Lower lobe of right lung (tissue), 2 donors: ENCODE measurements around the gene IDNK. TPM values are rescaled to one million over a fixed set of nuclear protein-coding genes. Genes with fewer than 3 reads are reported as not detected.

Source experiments
- ATAC-seq, 2 donors: fragments of 200-7000 bp; cut with Tn5 transposase; one replicate each; pipeline ENCODE4 v1.9.1; 2020 to 2022; ENCODE audit warnings: mild to moderate bottlenecking in 2 of 2, moderate library complexity in 2 of 2
- DNase-seq: peaks from one replicate; pipeline ENCODE4 v3.0.0-alpha.2; 2020
- H3K27ac ChIP-seq: fragments of 200-600 bp; one replicate; pipeline ENCODE4 v1.8.0; 2022
- H3K27me3 ChIP-seq: fragments of 200-600 bp; one replicate; pipeline ENCODE4 v1.8.0; 2022; ENCODE audit warnings: low read depth
- H3K36me3 ChIP-seq: fragments of 200-600 bp; one replicate; pipeline ENCODE4 v1.8.0; 2022; ENCODE audit warnings: mild to moderate bottlenecking
- H3K4me1 ChIP-seq: fragments of 200-600 bp; one replicate; pipeline ENCODE4 v1.8.0; 2022
- H3K4me3 ChIP-seq: fragments of 200-600 bp; one replicate; pipeline ENCODE4 v1.8.0; 2022; ENCODE audit warnings: mild to moderate bottlenecking
- H3K9me3 ChIP-seq: fragments of 200-600 bp; one replicate; pipeline ENCODE4 v1.8.0; 2022
- intact Hi-C: fragments of 100-400 bp; cut with DNase I; formaldehyde crosslinking; loops from one replicate; pipeline ENCODE4 v1.11.0; 2022
- total RNA-seq: library from RNA; stranded (reverse); fragmentation: NEBNext Ultra II Directional; extraction: Animal tissue kit (Norgen Biotek cat#: 25700); gene quantifications from one replicate; pipeline ENCODE4 v1.2.1, GENCODE V29; 2021
- TF ChIP-seq, protein P1 (sequence below): fragments of 200-600 bp; IDR thresholded peaks from one replicate; pipeline ENCODE4 v1.8.0; 2022; ENCODE audit warnings: antibody characterized with exemption, mild to moderate bottlenecking
- donor health status: DM: no; HTN: yes; CAD: no; lungs with severe emphysema.

IDNK gene
- total RNA-seq, 1 donor from 2014 or later: 4.2 TPM

DNA sequence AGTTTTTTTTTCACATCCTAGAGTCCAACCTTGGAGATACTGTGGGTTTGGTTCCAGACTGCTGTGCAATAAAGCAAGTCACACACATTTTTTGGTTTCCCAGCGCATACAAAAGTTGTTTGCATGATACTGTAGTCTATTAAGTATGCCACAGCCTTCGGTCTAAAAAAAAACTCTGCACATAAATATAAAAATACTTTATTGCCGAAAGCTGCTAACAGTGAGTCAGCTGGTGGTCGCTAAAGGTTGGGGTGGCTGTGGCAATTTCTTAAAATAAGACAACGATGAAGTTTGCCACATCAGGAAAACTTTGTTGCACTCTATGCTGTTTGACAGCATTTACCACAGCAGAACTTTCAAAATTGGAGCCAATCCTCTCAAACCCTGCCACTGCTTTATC lies 47.4 kb downstream of the IDNK start:
- TF ChIP-seq, protein P1, sequence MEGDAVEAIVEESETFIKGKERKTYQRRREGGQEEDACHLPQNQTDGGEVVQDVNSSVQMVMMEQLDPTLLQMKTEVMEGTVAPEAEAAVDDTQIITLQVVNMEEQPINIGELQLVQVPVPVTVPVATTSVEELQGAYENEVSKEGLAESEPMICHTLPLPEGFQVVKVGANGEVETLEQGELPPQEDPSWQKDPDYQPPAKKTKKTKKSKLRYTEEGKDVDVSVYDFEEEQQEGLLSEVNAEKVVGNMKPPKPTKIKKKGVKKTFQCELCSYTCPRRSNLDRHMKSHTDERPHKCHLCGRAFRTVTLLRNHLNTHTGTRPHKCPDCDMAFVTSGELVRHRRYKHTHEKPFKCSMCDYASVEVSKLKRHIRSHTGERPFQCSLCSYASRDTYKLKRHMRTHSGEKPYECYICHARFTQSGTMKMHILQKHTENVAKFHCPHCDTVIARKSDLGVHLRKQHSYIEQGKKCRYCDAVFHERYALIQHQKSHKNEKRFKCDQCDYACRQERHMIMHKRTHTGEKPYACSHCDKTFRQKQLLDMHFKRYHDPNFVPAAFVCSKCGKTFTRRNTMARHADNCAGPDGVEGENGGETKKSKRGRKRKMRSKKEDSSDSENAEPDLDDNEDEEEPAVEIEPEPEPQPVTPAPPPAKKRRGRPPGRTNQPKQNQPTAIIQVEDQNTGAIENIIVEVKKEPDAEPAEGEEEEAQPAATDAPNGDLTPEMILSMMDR: no peak
- peaks cover 11% of the 10 kb centered on the region for H3K4me1 ChIP-seq
- DNase-seq (no peak), ATAC-seq (no peak)
- no peaks in the 10 kb centered on the region for H3K9me3 ChIP-seq
- intact Hi-C loops: no loop called here
- H3K4me3 ChIP-seq: no peak overlapping the region
- no peak overlapping the region for H3K27ac ChIP-seq
- H3K27me3 ChIP-seq: no peaks in the 10 kb centered on the region
- peaks cover 63% of the 10 kb centered on the region for H3K36me3 ChIP-seq

DNA sequence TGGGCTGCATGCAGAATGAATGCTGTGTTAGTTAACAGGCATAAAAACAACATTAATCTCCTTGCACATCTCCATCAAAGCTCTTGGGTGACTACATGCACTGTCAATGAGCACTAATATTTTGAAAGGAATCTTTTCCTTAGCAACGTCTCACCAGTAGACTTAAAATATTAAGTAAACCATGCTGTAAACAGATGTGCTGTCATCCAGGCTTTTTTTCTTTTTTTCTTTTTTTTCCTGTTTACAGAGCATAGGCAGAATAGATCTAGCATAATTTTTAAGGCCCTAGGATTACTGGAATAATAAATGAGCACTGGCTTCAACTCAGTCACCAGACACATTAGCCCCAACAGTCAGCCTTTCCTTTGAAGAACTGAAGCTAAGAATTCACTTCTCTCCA lies 48.5 kb downstream of the IDNK start:
- H3K4me1 ChIP-seq: peaks cover 2% of the 10 kb centered on the region
- H3K4me3 ChIP-seq: no peak overlapping the region
- no peak overlapping the region for H3K27ac ChIP-seq
- H3K9me3 ChIP-seq: no peaks in the 10 kb centered on the region
- ATAC-seq (no peak), DNase-seq (no peak)
- no peaks in the 10 kb centered on the region for H3K27me3 ChIP-seq
- intact Hi-C loops: no loop called here
- peaks cover 70% of the 10 kb centered on the region for H3K36me3 ChIP-seq
- TF ChIP-seq, protein P1: no peak

DNA sequence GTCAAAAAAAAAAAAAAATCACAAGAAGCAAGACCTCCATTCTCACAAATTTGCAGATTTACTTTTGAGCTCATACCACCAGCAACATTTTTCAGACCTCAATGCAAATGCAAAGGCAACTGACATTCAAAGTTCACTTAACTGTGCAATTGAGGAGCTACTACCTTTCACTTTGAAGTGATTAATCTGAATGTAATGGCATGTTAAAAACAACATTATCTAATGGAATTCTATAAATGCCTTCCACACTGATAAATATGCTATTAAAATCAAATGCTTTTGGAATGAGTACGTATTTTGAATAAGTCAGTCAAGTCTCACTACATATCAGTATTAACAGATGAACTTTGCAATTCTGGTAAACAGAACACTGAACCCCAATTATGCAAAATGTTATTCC lies 52.5 kb downstream of the IDNK start:
- TF ChIP-seq, protein P1: no peak

DNA sequence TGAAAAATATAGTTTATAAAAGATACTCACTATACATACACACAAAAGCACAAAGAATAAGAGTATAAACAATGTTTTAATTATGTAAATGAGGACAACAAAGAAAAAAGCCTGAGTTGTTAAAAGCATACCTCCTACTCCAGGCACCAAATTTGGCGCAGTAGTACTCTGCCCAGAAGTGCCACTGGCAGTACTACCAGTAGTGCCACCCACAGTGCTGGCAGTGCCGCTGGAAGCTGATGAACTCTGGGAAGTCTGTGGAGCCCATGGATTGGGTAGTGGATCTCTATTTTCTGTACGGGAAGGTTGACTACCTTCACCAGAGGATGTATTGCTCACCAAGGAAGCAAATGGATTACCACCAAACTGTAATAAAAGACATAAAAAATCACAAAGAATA lies 54.7 kb downstream of the IDNK start:
- Histone ChIP-seq H3K4me3 (no peak overlapping the region), H3K36me3 (peaks cover 87% of the 10 kb centered on the region), H3K9me3 (no peaks in the 10 kb centered on the region), H3K4me1 (peaks cover 5% of the 10 kb centered on the region), H3K27me3 (no peaks in the 10 kb centered on the region), H3K27ac (no peak overlapping the region)
- DNase-seq (no peak), ATAC-seq (no peak)
- TF ChIP-seq, protein P1: no peak
- intact Hi-C loops: no loop called here

More for the DNA sequence above, 52.5 kb downstream of the IDNK start:
- H3K27me3 ChIP-seq: no peaks in the 10 kb centered on the region
- H3K9me3 ChIP-seq: no peaks in the 10 kb centered on the region
- ATAC-seq (no peak), DNase-seq (no peak)
- intact Hi-C loops: no loop called here
- H3K4me3 ChIP-seq: no peak overlapping the region
- H3K36me3 ChIP-seq: peaks cover 86% of the 10 kb centered on the region
- no peak overlapping the region for H3K27ac ChIP-seq
- H3K4me1 ChIP-seq: no peaks in the 10 kb centered on the region

DNA sequence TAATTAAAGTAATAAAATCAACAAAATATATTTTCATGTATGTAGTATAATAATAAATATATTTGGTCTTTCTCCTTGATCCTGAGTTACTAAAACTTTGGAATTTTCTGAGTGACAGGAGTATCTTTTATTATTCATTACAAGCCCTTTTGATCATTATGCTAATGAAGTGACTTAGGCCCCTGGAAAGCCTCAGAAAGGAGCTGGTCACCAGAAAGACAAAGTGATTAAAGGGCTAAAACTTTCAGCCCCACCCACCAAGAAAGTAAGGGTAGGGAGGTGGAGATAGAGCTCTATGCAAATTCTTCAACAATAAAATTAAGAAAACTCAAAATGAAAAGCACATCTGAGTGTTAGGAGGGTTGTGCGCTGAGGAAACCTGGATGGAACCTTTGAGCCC lies 57.3 kb downstream of the IDNK start:
- H3K27ac ChIP-seq: no peak overlapping the region
- H3K4me1 ChIP-seq: peaks cover 5% of the 10 kb centered on the region
- H3K27me3 ChIP-seq: no peaks in the 10 kb centered on the region
- intact Hi-C loops: no loop called here
- no peaks in the 10 kb centered on the region for H3K9me3 ChIP-seq
- DNase-seq (no peak), ATAC-seq (no peak)
- peaks cover 72% of the 10 kb centered on the region for H3K36me3 ChIP-seq
- H3K4me3 ChIP-seq: no peak overlapping the region
- TF ChIP-seq, protein P1: no peak

DNA sequence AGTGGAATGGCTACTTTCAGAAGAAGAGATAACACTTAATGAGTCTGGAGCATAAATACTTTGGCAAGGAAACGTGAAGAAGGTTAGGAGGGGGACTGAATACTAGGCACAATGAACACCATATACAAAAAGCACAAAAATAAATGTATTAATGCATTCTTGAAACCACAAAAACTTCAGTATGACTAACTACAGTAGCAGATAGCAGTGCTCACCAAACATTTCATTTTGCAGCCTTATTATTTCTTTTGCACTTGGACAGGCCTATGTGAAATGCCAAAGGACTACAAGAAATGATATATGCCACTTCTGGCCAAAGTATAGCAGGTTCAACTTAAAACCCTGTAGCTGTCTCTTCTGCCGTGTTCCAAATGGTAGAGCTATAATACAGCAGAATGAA lies 58.5 kb downstream of the IDNK start:
- Histone ChIP-seq H3K27me3 (no peaks in the 10 kb centered on the region), H3K9me3 (no peaks in the 10 kb centered on the region), H3K27ac (no peak overlapping the region), H3K4me1 (peaks cover 5% of the 10 kb centered on the region), H3K4me3 (no peak overlapping the region), H3K36me3 (peaks cover 62% of the 10 kb centered on the region)
- DNase-seq (no peak), ATAC-seq (no peak)
- intact Hi-C loops: no loop called here
- TF ChIP-seq, protein P1: no peak
